Heart right ventricle (tissue), 16 donors: Measurements from ENCODE around the gene TK2. TPM values are rescaled to one million over a fixed set of nuclear protein-coding genes. Genes with fewer than 3 reads are reported as not detected.

Experiments used
- ATAC-seq, 8 donors: fragments of 200-7000 bp; cut with Tn5 transposase; one replicate each; pipeline ENCODE4 v1.9.1; 2020; ENCODE audit warnings: mild to moderate bottlenecking in 8 of 8, moderate library complexity in 8 of 8, moderate number of reproducible peaks in 1 of 8
- DNase-seq, 2 donors: peaks; one replicate each; pipeline ENCODE4 v3.0.0-alpha.2; 2020
- H3K27ac ChIP-seq, 10 donors: fragments of 200-600 bp; sonication (generic) in 2 of 10; one replicate each; pipeline versions ENCODE4 v1.5.0 to v1.8.0; 2020 to 2022; ENCODE audit warnings: mild to moderate bottlenecking in 3 of 10
- H3K27me3 ChIP-seq, 7 donors: fragments of 200-600 bp; one replicate each; pipeline ENCODE4 v1.8.0; 2021 to 2022; ENCODE audit warnings: mild to moderate bottlenecking in 2 of 7
- H3K36me3 ChIP-seq, 9 donors: fragments of 200-600 bp; sonication (generic) in 1 of 9; one replicate each; pipeline versions ENCODE4 v1.5.0 to v1.8.0; 2020 to 2022; ENCODE audit warnings: mild to moderate bottlenecking in 2 of 9
- H3K4me1 ChIP-seq, 9 donors: fragments of 200-600 bp; sonication (generic) in 1 of 9; one replicate each; pipeline versions ENCODE4 v1.5.0 to v1.8.0; 2020 to 2022; ENCODE audit warnings: mild to moderate bottlenecking in 4 of 9
- H3K4me3 ChIP-seq, 10 donors: fragments of 200-600 bp; sonication (generic) in 2 of 10; one replicate each; pipeline versions ENCODE4 v1.5.0 to v1.8.0; 2020 to 2022; ENCODE audit warnings: mild to moderate bottlenecking in 7 of 10, moderate library complexity in 2 of 10
- H3K9me3 ChIP-seq, 11 donors: fragments of 200-600 bp in 10 of 11; sonication (generic) in 2 of 11; one replicate each; pipeline versions ENCODE4 v1.5.0 to v1.8.0; 2013 to 2022; ENCODE audit warnings: mild to moderate bottlenecking in 2 of 11, control low read depth in 1 of 11, moderate library complexity in 1 of 11
- WGBS, 2 donors: extraction: QIAGEN DNeasy Blood & Tissue Kit; methylation state at CpG; one replicate each; pipeline ENCODE4 v1.1.7; 2013; ENCODE audit warnings: inconsistent platforms in 1 of 2; 5-methylcytosine and 5-hydroxymethylcytosine counted together
- intact Hi-C, 10 donors: fragments of 100-400 bp; cut with DNase I; formaldehyde crosslinking; loops; one replicate each; pipeline versions ENCODE4 v1.11.1 to v1.14.2; 2022
- polyA plus RNA-seq, 2 donors: library from polyadenylated mRNA; stranded (reverse); fragments of 200-250 nt; gene quantifications; one replicate each; pipeline ENCODE4 v1.2.3, GENCODE V29; 2013
- total RNA-seq, 10 donors: library from RNA; stranded (reverse); fragmentation: NEBNext Ultra II Directional in 3 of 10; extraction: Animal tissue kit (Norgen Biotek cat#: 25700) in 3 of 10; gene quantifications; one replicate each; pipeline versions ENCODE4 v1.2.1 to v1.2.4, GENCODE V29; 2021 to 2023
- TF ChIP-seq, protein P1 (sequence below), 9 donors: fragments of 200-600 bp; sonication (generic) in 2 of 9; IDR thresholded peaks; one replicate each; pipeline versions ENCODE4 v1.5.0 to v1.8.0; 2021 to 2022; ENCODE audit warnings: antibody characterized with exemption in 9 of 9, mild to moderate bottlenecking in 5 of 9, moderate library complexity in 1 of 9
- donor health status: Arrhythmogenic right ventricular cardiomyopathy.
- donor health status: ischemic (EF 13 %, LVEDD 7.1; RV severe dilation, severe dysfunction).
- donor health status: healthy with polysubstance abuse.
- donor health status: DM: no; HTN: yes; CAD: no.
- donor health status: DM: no; HTN: no; CAD: no.
- donor health status: ischemic (EF 25% LVEDD 6.9; RV normal size, moderate dysfunction).
- donor health status: ischemic (EF 25% LVEDD 5.7; RV mildly dilated, moderate dysfunction).
- donor health status: healthy.
- donor health status: DM: yes; HTN: yes; CAD: no.
- donor health status: Ischemic cardiomyopathy.
- donor health status: ischemic (EF 35%, LVEDD 5.7; RV mildly dilated, moderate dysfunction).
- donor health status: nonischemic (EF 11% LVEDD 7.7; RV severe dilation, severe dysfunction).
- donor health status: DM: yes; HTN: yes; CAD: no.
- donor health status: PGD.
- donor health status: ischemic (EF 29% LVEDD 5.4; RV normal size, mild dysfunction).
- donor health status: nonischemic (EF 23%, LVEDD 6.1; RV moderate dilation, normal function).

Gene TK2
- total and polyA plus RNA-seq, 12 donors, result 8.0 to 26.0 (median 20.6) TPM

- DNase-seq (no peak), ATAC-seq (no peak)
- WGBS, 2 donors, result 84 to 90% methylated on average over 6 of the region's 6 CpGs
- no peak overlapping the region for H3K27ac ChIP-seq
- peaks cover 0 to 29% (median 6%) of the 10 kb centered on the region in 9 donors for H3K4me1 ChIP-seq
- H3K36me3 ChIP-seq, result peaks cover 0 to 98% (median 34%) of the 10 kb centered on the region in 9 donors
- TF ChIP-seq, protein P1, sequence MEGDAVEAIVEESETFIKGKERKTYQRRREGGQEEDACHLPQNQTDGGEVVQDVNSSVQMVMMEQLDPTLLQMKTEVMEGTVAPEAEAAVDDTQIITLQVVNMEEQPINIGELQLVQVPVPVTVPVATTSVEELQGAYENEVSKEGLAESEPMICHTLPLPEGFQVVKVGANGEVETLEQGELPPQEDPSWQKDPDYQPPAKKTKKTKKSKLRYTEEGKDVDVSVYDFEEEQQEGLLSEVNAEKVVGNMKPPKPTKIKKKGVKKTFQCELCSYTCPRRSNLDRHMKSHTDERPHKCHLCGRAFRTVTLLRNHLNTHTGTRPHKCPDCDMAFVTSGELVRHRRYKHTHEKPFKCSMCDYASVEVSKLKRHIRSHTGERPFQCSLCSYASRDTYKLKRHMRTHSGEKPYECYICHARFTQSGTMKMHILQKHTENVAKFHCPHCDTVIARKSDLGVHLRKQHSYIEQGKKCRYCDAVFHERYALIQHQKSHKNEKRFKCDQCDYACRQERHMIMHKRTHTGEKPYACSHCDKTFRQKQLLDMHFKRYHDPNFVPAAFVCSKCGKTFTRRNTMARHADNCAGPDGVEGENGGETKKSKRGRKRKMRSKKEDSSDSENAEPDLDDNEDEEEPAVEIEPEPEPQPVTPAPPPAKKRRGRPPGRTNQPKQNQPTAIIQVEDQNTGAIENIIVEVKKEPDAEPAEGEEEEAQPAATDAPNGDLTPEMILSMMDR (IDR thresholded peaks at IDR 0.05), result no peak
- intact Hi-C loops, result no loop called here
- H3K27me3 ChIP-seq, result no peaks in the 10 kb centered on the region
- H3K4me3 ChIP-seq, result no peak overlapping the region
- H3K9me3 ChIP-seq, result no peaks in the 10 kb centered on the region
Measured at GRCh38 chr16:66529475-66529874, 20.4 kb downstream of the TK2 start.

GRCh38 chr16:66528294-66528693 is 21.6 kb downstream of the TK2 start:
- no peak for ATAC-seq
- DNase-seq, result no peak
- intact Hi-C loops, result no loop called here
- TF ChIP-seq, protein P1 (IDR thresholded peaks at IDR 0.05), result no peak
- H3K27me3 ChIP-seq, result no peaks in the 10 kb centered on the region
- no peaks in the 10 kb centered on the region for H3K9me3 ChIP-seq
- 96 to 99% methylated on average over 5 of the region's 5 CpGs for WGBS, 2 donors
- H3K36me3 ChIP-seq, result peaks cover 0 to 95% (median 34%) of the 10 kb centered on the region in 9 donors
- H3K27ac ChIP-seq, result no peak overlapping the region
- H3K4me1 ChIP-seq, result peaks cover 0 to 41% (median 14%) of the 10 kb centered on the region in 9 donors
- no peak overlapping the region for H3K4me3 ChIP-seq

DNA sequence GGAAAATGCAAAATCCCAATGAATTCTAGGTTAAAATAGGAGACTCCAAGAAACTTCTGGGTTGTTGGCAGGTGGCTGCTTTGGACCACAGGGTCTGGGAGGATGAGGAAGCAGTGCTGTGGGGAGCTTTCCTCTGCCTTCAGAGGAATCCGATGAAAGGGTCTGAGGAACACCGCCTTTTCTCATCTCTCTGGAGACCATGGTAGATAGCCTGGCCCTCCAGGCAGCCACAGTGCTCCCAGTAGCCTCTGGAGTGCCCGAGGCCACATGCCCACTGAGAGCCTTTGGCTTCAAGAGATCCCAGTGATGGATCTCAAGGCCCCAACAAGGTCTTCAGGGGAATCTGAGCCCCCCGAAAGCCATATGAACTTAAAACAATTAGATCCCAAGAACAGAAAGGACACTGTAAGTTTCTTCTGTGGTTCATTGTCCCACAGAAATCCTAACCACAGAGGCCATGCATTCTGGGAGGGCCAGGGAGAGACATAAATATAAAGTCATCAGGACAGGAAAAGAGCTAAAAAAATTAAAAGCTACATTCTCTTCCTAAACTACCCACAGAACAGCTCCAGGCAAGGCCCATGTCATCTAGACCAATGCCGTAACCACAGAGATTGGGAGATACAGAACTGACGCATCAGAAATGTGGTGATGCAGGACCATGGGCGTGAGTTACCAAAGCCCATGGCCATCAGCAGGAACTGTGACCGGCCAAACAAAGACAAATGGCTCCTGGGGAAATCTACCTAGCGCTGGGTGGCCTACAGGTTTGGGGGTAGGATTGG is 24.3 kb downstream of the TK2 start:
- 87 to 91% methylated on average over 9 of the region's 9 CpGs for WGBS, 2 donors
- H3K4me1 ChIP-seq, result peaks cover 0 to 68% (median 41%) of the 10 kb centered on the region in 9 donors
- H3K27ac ChIP-seq, result peak overlapping the region in 5 of 10 donors; percentile 44 to 100 (median 97)

GRCh38 chr16:66524601-66525164 is 25.2 kb downstream of the TK2 start:
- intact Hi-C loops, result no loop called here
- peak overlapping the region in 7 of 10 donors; percentile 25 to 100 (median 96) for H3K27ac ChIP-seq
- TF ChIP-seq, protein P1 (IDR thresholded peaks at IDR 0.05), result no peak
- no peak overlapping the region for H3K4me3 ChIP-seq
- WGBS, 2 donors, result 67 to 71% methylated on average over 6 of the region's 6 CpGs
- no peaks in the 10 kb centered on the region for H3K27me3 ChIP-seq
- H3K9me3 ChIP-seq, result no peaks in the 10 kb centered on the region
- peaks cover 3 to 77% (median 50%) of the 10 kb centered on the region in 9 donors for H3K4me1 ChIP-seq
- peak in 7 of 8 donors; percentile 33 to 54 (median 40) for ATAC-seq
- DNase-seq, result no peak
- peaks cover 0 to 69% (median 17%) of the 10 kb centered on the region in 9 donors for H3K36me3 ChIP-seq

More for the DNA sequence above, 24.3 kb downstream of the TK2 start:
- Histone ChIP-seq H3K4me3 (no peak overlapping the region), H3K27me3 (no peaks in the 10 kb centered on the region), H3K36me3 (peaks cover 0 to 78% (median 25%) of the 10 kb centered on the region in 9 donors), H3K9me3 (no peaks in the 10 kb centered on the region)
- ATAC-seq, result no peak
- TF ChIP-seq, protein P1 (IDR thresholded peaks at IDR 0.05), result no peak
- DNase-seq, result no peak
- intact Hi-C loops, result no loop called here
